ENCODE data around the gene SH3RF1.

Gene SH3RF1

DNA sequence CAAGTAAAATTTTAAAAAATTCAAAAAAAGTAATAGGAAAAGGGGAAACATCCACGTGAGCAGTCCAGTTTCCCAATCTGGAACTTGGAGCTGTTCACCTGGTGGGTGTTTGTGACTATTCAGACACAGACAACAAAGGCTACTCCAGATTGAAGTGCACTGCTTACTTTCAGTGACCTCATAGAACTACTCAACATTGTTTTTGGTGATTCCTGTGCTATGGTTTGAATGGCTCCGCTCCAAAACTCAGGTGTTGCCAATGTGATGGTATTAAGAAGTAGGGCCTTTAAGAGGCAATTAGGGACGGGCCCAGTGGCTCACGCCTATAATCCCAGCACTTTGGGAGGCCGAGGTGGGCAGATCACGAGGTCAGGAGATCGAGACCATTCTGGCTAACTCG, 22.1 kb downstream of the SH3RF1 start:
- no peak overlapping the region for H3K9ac ChIP-seq (ENCODE audit: low read length)
- no peaks in the 10 kb centered on the region for H3K36me3 ChIP-seq (ENCODE audit: insufficient read depth, low read length)
- no peaks in the 10 kb centered on the region for H3K9me3 ChIP-seq (ENCODE audit: low read length)
- peaks cover 6% of the 10 kb centered on the region for H3K4me1 ChIP-seq (ENCODE audit: insufficient read depth, low read length)
- H3K27ac ChIP-seq (ENCODE audit: low read depth, low read length), result no peak overlapping the region
- no peaks in the 10 kb centered on the region for H3K27me3 ChIP-seq (ENCODE audit: control insufficient read depth in 1 of 2, insufficient read depth in 2 of 2, low read length in 2 of 2)
- H3K4me3 ChIP-seq (ENCODE audit: low read depth in 1 of 2, low read length in 2 of 2), result no peak overlapping the region

DNA sequence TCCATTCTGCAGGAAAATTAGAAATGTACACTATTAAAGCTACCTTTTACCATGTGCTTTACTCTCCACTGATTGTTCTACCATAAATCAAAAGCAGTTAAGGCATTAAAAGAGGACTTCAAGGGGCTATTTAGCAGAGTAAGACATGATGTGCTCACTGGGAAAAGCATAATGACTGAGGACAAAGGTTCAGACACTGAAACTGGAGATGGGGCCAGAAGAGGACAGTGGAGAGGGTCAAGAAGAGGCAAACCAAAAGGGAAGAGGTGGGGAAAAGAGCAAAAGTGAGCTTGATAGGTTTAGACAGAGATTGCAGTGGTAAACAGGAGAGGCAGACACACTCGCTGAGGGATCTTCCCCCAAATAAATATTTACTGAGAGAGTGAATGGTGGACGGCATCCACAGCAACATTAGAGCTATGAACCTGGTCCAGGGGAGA, 23.8 kb downstream of the SH3RF1 start:
- Histone ChIP-seq H3K27me3 (ENCODE audit: control insufficient read depth in 1 of 2, insufficient read depth in 2 of 2, low read length in 2 of 2) (no peaks in the 10 kb centered on the region), H3K9me3 (ENCODE audit: low read length) (no peaks in the 10 kb centered on the region), H3K4me3 (ENCODE audit: low read depth in 1 of 2, low read length in 2 of 2) (no peak overlapping the region), H3K36me3 (ENCODE audit: insufficient read depth, low read length) (no peaks in the 10 kb centered on the region), H3K27ac (ENCODE audit: low read depth, low read length) (no peak overlapping the region), H3K4me1 (ENCODE audit: insufficient read depth, low read length) (peaks cover 3% of the 10 kb centered on the region), H3K9ac (ENCODE audit: low read length) (no peak overlapping the region)

DNA sequence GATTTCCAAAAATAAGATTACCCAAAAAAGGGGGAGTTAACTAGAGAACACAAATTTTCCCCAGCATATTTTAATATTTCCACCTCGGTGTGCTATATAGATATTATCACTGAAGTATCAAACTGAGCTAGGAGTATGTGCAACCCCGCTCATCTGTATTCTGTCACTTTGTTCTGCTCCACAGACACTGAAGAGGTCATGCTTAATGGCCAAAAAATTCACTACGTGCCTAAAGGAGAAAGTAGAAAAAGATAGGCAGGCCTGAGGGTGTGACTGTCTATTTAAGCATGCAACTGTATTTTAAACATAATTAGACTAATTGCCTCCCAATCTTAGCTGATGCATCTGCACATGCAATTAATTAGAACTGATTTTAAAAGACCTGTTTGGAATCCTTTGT, 24.5 kb downstream of the SH3RF1 start:
- Histone ChIP-seq H3K4me3 (ENCODE audit: low read depth in 1 of 2, low read length in 2 of 2) (no peak overlapping the region), H3K9ac (ENCODE audit: low read length) (no peak overlapping the region), H3K36me3 (ENCODE audit: insufficient read depth, low read length) (no peaks in the 10 kb centered on the region), H3K9me3 (ENCODE audit: low read length) (no peaks in the 10 kb centered on the region), H3K27me3 (ENCODE audit: control insufficient read depth in 1 of 2, insufficient read depth in 2 of 2, low read length in 2 of 2) (no peaks in the 10 kb centered on the region), H3K27ac (ENCODE audit: low read depth, low read length) (no peak overlapping the region), H3K4me1 (ENCODE audit: insufficient read depth, low read length) (no peaks in the 10 kb centered on the region)

DNA sequence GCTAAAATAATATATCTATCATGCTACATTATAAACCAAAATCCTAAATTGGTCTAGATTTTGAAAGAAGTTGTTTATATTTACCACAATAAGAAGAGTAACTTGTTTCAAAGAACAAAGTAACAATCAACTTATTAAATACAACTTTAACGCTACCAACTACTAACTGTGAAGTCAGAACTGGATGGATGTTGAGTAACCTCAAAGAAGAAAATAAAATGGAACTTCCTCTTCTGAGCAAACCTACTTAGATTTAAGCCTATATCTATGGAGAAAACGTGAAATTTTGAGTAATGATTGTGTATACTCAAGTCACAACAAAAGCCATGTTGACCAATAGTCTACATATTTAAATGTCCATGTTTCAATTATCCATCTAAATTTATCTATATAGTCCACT, 25.7 kb downstream of the SH3RF1 start:
- no peaks in the 10 kb centered on the region for H3K36me3 ChIP-seq (ENCODE audit: insufficient read depth, low read length)
- no peak overlapping the region for H3K27ac ChIP-seq (ENCODE audit: low read depth, low read length)
- H3K9ac ChIP-seq (ENCODE audit: low read length), result no peak overlapping the region
- H3K4me1 ChIP-seq (ENCODE audit: insufficient read depth, low read length), result no peaks in the 10 kb centered on the region
- H3K9me3 ChIP-seq (ENCODE audit: low read length), result no peaks in the 10 kb centered on the region
- H3K27me3 ChIP-seq (ENCODE audit: control insufficient read depth in 1 of 2, insufficient read depth in 2 of 2, low read length in 2 of 2), result no peaks in the 10 kb centered on the region
- no peak overlapping the region for H3K4me3 ChIP-seq (ENCODE audit: low read depth in 1 of 2, low read length in 2 of 2)

DNA sequence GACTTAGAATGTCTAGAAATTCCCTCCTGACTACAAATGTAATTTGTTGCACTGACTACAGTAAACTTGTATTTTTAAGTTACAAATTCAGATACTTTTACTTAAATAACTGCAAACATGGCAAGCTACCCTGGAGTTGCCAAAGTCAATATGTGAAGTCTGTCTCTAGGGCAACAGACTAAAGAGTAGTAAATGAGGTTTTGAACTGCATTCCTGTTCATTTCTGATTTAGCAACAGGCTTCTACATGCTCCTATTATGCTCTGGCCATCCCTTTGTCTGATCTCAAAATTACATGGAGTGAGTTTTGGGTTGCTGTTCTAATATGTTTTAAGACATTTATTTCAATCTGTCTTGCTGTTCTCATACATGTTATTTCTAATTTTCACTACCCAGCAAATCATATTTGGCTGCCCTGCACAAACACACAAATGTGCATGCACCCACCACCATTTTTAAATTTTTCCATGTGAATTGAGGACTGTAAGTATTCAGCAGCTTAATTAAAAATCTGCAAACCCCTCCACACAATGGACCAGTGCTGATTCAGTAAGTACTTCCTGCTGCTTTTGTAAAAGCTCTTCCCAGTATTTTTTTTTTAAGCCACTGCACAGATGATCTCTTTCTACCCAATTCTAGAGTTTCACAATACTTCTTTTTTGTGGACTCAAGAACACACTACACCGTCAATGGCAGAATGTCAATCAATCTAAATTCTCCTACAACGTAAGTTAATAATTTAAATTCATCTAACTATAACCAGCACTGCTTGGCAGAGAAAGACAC, 26.7 kb downstream of the SH3RF1 start:
- no peak overlapping the region for H3K9ac ChIP-seq (ENCODE audit: low read length)
- no peaks in the 10 kb centered on the region for H3K4me1 ChIP-seq (ENCODE audit: insufficient read depth, low read length)
- H3K27ac ChIP-seq (ENCODE audit: low read depth, low read length), result no peak overlapping the region

DNA sequence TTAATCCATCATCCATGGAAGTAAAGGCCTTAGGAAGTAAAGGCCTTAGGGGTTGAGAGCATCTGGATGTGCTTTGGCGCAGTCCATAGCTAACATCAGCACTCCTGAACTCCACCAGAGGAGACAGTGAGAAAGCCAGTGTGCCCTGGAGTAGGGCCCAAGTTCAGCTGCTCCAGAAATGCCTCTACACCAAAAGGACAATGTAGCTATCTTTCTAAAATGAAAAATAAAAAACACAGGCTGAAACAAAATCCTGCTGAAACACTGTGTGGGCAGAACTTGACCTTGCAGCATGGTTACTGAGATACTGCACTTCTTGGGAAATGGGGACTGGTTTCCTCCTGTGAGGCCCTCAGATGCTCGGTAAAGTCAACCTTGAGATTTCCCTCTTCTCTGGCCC, 29.3 kb downstream of the SH3RF1 start:
- H3K9me3 ChIP-seq (ENCODE audit: low read length), result no peaks in the 10 kb centered on the region
- H3K36me3 ChIP-seq (ENCODE audit: insufficient read depth, low read length), result no peaks in the 10 kb centered on the region
- H3K4me1 ChIP-seq (ENCODE audit: insufficient read depth, low read length), result peaks cover 22% of the 10 kb centered on the region
- no peak overlapping the region for H3K9ac ChIP-seq (ENCODE audit: low read length)
- no peak overlapping the region for H3K4me3 ChIP-seq (ENCODE audit: low read depth in 1 of 2, low read length in 2 of 2)
- no peaks in the 10 kb centered on the region for H3K27me3 ChIP-seq (ENCODE audit: control insufficient read depth in 1 of 2, insufficient read depth in 2 of 2, low read length in 2 of 2)
- no peak overlapping the region for H3K27ac ChIP-seq (ENCODE audit: low read depth, low read length)

More for the DNA sequence above, 26.7 kb downstream of the SH3RF1 start:
- Histone ChIP-seq H3K36me3 (ENCODE audit: insufficient read depth, low read length) (no peaks in the 10 kb centered on the region), H3K9me3 (ENCODE audit: low read length) (no peaks in the 10 kb centered on the region), H3K4me3 (ENCODE audit: low read depth in 1 of 2, low read length in 2 of 2) (no peak overlapping the region), H3K27me3 (ENCODE audit: control insufficient read depth in 1 of 2, insufficient read depth in 2 of 2, low read length in 2 of 2) (no peaks in the 10 kb centered on the region)

DNA sequence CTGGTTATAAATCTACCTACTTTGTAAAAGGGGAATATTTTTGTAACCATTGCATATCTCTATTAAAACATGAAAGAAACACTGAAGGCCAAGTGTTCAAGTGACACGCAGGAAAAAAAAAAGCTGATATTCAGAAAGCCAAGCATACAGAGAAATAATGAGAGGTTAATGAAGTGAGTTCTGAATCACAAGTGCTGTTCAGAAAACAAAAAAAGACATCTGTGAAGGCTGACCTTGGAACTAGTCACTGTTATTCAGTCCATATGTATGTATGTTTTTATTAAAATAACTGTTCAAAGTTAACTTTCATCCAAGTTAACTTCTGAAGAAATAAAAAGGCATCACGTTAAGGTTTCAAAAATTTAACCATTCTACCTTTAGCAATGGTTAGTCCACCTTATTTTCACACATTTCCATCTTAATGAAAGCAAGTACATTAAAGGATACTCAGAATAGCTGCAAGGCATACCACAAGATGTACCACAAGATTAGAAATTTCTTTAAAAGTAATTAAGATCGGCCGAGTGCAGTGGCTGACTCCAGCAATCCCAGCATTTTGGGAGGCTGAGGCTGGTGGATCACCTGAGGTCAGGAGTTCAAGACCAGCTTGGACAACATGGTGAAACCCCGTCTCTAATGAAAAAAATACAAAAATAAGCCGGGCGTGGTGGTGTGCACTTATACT, 31.4 kb downstream of the SH3RF1 start:
- Histone ChIP-seq H3K27me3 (ENCODE audit: control insufficient read depth in 1 of 2, insufficient read depth in 2 of 2, low read length in 2 of 2) (no peaks in the 10 kb centered on the region), H3K9me3 (ENCODE audit: low read length) (no peaks in the 10 kb centered on the region), H3K4me3 (ENCODE audit: low read depth in 1 of 2, low read length in 2 of 2) (no peak overlapping the region), H3K36me3 (ENCODE audit: insufficient read depth, low read length) (no peaks in the 10 kb centered on the region), H3K4me1 (ENCODE audit: insufficient read depth, low read length) (peaks cover 36% of the 10 kb centered on the region), H3K27ac (ENCODE audit: low read depth, low read length) (no peak overlapping the region), H3K9ac (ENCODE audit: low read length) (no peak overlapping the region)

DNA sequence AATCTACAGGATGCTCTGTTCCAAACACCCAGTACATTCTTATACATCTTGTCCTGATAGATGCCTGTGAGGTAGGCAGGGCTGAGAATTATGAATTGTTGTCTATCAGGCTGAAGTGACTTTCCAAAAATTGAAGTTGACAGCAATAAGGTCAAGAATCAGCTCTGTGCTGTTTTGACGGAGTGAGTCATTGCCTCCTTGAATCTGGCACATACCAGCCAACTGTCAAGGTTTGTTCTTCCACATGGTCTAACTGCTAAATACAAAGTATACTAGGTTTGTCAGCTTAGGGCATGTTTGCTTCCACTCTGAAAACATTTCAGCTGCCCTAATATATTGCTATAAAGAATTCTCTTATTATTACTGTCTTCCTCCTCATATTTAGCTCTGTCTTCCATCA, 32.3 kb downstream of the SH3RF1 start:
- no peak overlapping the region for H3K9ac ChIP-seq (ENCODE audit: low read length)
- H3K9me3 ChIP-seq (ENCODE audit: low read length), result no peaks in the 10 kb centered on the region
- peaks cover 40% of the 10 kb centered on the region for H3K4me1 ChIP-seq (ENCODE audit: insufficient read depth, low read length)
- no peak overlapping the region for H3K27ac ChIP-seq (ENCODE audit: low read depth, low read length)
- no peaks in the 10 kb centered on the region for H3K27me3 ChIP-seq (ENCODE audit: control insufficient read depth in 1 of 2, insufficient read depth in 2 of 2, low read length in 2 of 2)
- no peak overlapping the region for H3K4me3 ChIP-seq (ENCODE audit: low read depth in 1 of 2, low read length in 2 of 2)
- no peaks in the 10 kb centered on the region for H3K36me3 ChIP-seq (ENCODE audit: insufficient read depth, low read length)

DNA sequence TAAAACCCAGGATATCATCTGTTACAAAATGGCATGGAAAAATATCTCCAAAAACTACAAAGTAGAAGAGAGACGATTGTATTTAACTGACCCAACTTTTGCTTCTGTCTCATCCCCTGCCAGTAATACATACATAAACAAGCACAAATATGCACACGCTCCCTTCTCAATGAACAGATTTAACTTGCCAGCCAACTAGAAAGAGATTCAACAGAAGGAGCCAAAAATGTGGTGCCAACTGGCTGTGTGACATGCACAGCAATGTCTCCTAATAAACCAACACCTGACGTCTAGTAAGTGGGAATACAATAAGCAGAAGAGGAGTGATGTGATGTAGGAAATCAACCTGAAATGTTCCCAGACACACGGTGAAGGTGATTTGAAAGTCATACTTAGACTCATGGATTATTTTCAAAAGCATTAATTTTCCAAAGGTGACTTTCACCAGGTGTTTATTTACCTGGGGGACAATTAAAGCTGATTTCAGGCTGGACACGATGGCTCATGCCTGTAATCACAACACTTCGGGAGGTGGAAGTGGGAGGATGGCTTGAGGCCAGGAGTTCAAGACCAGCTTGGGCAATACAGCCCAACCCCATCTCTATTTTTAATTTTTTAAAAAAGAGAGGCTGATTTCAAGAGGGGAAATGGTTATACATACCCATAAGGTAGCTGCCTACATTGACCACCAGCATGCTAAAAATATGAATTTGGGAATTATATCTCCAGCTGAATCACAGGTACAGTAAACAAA, 33.7 kb downstream of the SH3RF1 start:
- Histone ChIP-seq H3K4me3 (ENCODE audit: low read depth in 1 of 2, low read length in 2 of 2) (no peak overlapping the region), H3K27ac (ENCODE audit: low read depth, low read length) (no peak overlapping the region), H3K9me3 (ENCODE audit: low read length) (no peaks in the 10 kb centered on the region), H3K27me3 (ENCODE audit: control insufficient read depth in 1 of 2, insufficient read depth in 2 of 2, low read length in 2 of 2) (no peaks in the 10 kb centered on the region), H3K36me3 (ENCODE audit: insufficient read depth, low read length) (no peaks in the 10 kb centered on the region), H3K9ac (ENCODE audit: low read length) (no peak overlapping the region), H3K4me1 (ENCODE audit: insufficient read depth, low read length) (peaks cover 40% of the 10 kb centered on the region)

DNA sequence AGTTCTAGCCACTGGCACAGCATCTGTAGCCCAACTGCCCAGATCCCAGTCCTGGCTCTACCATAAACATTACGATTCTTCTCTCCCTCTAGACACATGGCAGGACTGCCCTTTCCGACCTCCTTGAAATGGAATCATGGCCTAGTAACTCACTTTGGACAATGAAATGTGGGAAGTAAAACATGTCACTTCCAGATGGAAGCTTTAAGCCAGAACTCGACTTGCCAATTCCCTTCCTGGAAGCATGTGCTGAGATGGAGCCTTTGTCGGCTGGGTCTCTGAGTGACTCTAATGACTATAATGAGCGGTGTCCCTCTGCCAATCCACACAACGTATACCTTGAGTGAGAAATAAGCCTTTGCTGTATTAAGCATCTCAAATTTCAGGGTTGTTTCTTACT, 34.7 kb downstream of the SH3RF1 start:
- H3K9me3 ChIP-seq (ENCODE audit: low read length), result no peaks in the 10 kb centered on the region
- no peaks in the 10 kb centered on the region for H3K27me3 ChIP-seq (ENCODE audit: control insufficient read depth in 1 of 2, insufficient read depth in 2 of 2, low read length in 2 of 2)
- no peak overlapping the region for H3K9ac ChIP-seq (ENCODE audit: low read length)
- peaks cover 40% of the 10 kb centered on the region for H3K4me1 ChIP-seq (ENCODE audit: insufficient read depth, low read length)
- H3K27ac ChIP-seq (ENCODE audit: low read depth, low read length), result no peak overlapping the region
- no peaks in the 10 kb centered on the region for H3K36me3 ChIP-seq (ENCODE audit: insufficient read depth, low read length)
- H3K4me3 ChIP-seq (ENCODE audit: low read depth in 1 of 2, low read length in 2 of 2), result no peak overlapping the region

DNA sequence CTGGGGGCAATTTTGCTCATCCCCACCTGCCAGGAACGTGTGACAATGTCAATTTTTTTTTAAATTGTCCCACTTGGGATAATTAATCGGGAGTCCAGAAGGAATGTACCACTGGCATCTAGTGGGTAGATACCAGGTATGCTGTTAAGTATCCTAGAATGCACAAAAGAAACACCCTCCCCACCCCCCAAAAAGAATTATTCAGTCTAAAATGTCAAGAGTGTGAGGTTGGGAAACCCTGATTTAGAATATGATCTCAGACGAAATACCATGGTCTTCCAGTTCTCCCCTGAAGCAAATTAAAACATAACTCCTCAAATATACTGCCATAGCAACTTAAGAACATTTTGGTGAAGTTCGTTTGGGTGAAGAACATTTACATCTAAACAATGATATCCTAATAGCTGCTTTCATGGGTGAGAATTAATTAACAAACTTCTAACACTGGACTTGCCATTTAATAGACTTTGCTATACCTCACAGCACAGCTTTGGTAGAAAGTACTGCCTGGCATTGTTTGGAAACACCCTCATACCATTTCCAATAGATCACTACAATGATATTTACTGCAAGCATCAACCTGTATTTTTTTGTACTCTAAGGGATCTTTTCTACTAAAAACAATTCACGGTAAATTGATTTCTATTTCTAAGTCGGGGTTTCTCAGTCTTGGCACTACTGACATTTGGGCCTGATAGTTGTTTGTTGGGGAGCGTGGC, 36.5 kb downstream of the SH3RF1 start:
- H3K36me3 ChIP-seq (ENCODE audit: insufficient read depth, low read length), result no peaks in the 10 kb centered on the region
- no peaks in the 10 kb centered on the region for H3K9me3 ChIP-seq (ENCODE audit: low read length)
- H3K9ac ChIP-seq (ENCODE audit: low read length), result no peak overlapping the region
- no peak overlapping the region for H3K4me3 ChIP-seq (ENCODE audit: low read depth in 1 of 2, low read length in 2 of 2)
- peaks cover 46% of the 10 kb centered on the region for H3K4me1 ChIP-seq (ENCODE audit: insufficient read depth, low read length)
- H3K27ac ChIP-seq (ENCODE audit: low read depth, low read length), result no peak overlapping the region
- H3K27me3 ChIP-seq (ENCODE audit: control insufficient read depth in 1 of 2, insufficient read depth in 2 of 2, low read length in 2 of 2), result no peaks in the 10 kb centered on the region

Data from muscle layer of colon (tissue), 2 donors.